ENCODE measurements around the gene PDGFD. TPM values are rescaled to one million over a fixed set of nuclear protein-coding genes. Genes with fewer than 3 reads are reported as not detected.

Gene PDGFD
- 1.3 and 5.2 TPM in 2 replicates for total RNA-seq

GRCh38 chr11:104164028-104164520 is at the start of gene PDGFD:
TSS of gene PDGFD (minus strand) at chr11:104164147.

GRCh38 chr11:104036588-104036987 is 127.4 kb downstream of the PDGFD start, which contains the start of gene DDI1:
TSS of gene DDI1 (plus strand) at chr11:104036640. CDS start at chr11:104036823, 183 bp downstream.

Other genes with a start within 250 kb of the PDGFD start
- not detected in 2 replicates for gene DDI1, start 127.5 kb downstream of the PDGFD start, total RNA-seq

All from mesangial cell (primary cell).